ENCODE measurements around the gene GIPR.
"Not testable (repeated sequence)": the region's sequence is repeated elsewhere in the genome, so short reads cannot be mapped to it uniquely, and the experiment has no call there.

GIPR gene

GRCh38 chr19:45691516-45692186, 23.6 kb downstream of the GIPR start, which contains the start of gene SNRPD2:
TSS of gene SNRPD2 (minus strand) at chr19:45691953. CDS start at chr19:45691888, 65 bp downstream.
- in situ Hi-C loops (cut with MboI; ENCODE audit: low sequenced_read_pairs): no loop called here

GRCh38 chr19:45692187-45693105, 24.4 kb downstream of the GIPR start, which contains the start of gene QPCTL:
TSS of gene QPCTL (plus strand) at chr19:45692666. CDS start at chr19:45692704, 38 bp downstream.
- in situ Hi-C loops (cut with MboI; ENCODE audit: low sequenced_read_pairs): no loop called here

GRCh38 chr19:45693106-45693788, 25.2 kb downstream of the GIPR start:
- in situ Hi-C loops (cut with MboI; ENCODE audit: low sequenced_read_pairs): no loop called here

GRCh38 chr19:45701676-45702075, 33.7 kb downstream of the GIPR start:
- in situ Hi-C loops (cut with MboI; ENCODE audit: low sequenced_read_pairs): no loop called here

- in situ Hi-C loops (cut with MboI; ENCODE audit: low sequenced_read_pairs): no loop called here
These were observed 37.1 kb downstream of the GIPR start for GRCh38 chr19:45705115-45705514.

GRCh38 chr19:45705710-45706415, 37.8 kb downstream of the GIPR start:
- in situ Hi-C loops (cut with MboI; ENCODE audit: low sequenced_read_pairs): no loop called here

GRCh38 chr19:45710356-45711130, 42.5 kb downstream of the GIPR start:
- in situ Hi-C loops (cut with MboI; ENCODE audit: low sequenced_read_pairs): no loop called here

- in situ Hi-C loops (cut with MboI; ENCODE audit: low sequenced_read_pairs): no loop called here
These were observed 44.1 kb downstream of the GIPR start for GRCh38 chr19:45711851-45712698.

- in situ Hi-C loops (cut with MboI; ENCODE audit: low sequenced_read_pairs): no loop called here
These were observed 44.7 kb downstream of the GIPR start for GRCh38 chr19:45712699-45713067.

GRCh38 chr19:45713141-45713540, 45.1 kb downstream of the GIPR start:
- in situ Hi-C loops (cut with MboI; ENCODE audit: low sequenced_read_pairs): no loop called here

- in situ Hi-C loops (cut with MboI; ENCODE audit: low sequenced_read_pairs): no loop called here
These were observed 47.1 kb downstream of the GIPR start for GRCh38 chr19:45715139-45715538.

GRCh38 chr19:45716359-45717130, 48.5 kb downstream of the GIPR start:
- in situ Hi-C loops (cut with MboI; ENCODE audit: low sequenced_read_pairs): no loop called here

- in situ Hi-C loops (cut with MboI; ENCODE audit: low sequenced_read_pairs): no loop called here
These were observed 49.3 kb downstream of the GIPR start for GRCh38 chr19:45717131-45717982.

- in situ Hi-C loops (cut with MboI; ENCODE audit: low sequenced_read_pairs): no loop called here
These were observed 50.1 kb downstream of the GIPR start for GRCh38 chr19:45717983-45718650.

- in situ Hi-C loops (cut with MboI; ENCODE audit: low sequenced_read_pairs): not testable (repeated sequence)
These were observed 52.0 kb downstream of the GIPR start for GRCh38 chr19:45720065-45720464.

- in situ Hi-C loops (cut with MboI; ENCODE audit: low sequenced_read_pairs): not testable (repeated sequence)
These were observed 60.7 kb downstream of the GIPR start for GRCh38 chr19:45728683-45729082.

- in situ Hi-C loops (cut with MboI; ENCODE audit: low sequenced_read_pairs): no loop called here
These were observed 61.8 kb downstream of the GIPR start for GRCh38 chr19:45729800-45730290.

Measured in HL-60/S4 treated with phorbol 12-myristate 13-acetate at 8.2 ng/mL for 4 days and 3 days (cell line).